SK-N-SH (cell line): ENCODE measurements around the gene MGAM2. TPM values are rescaled to one million over a fixed set of nuclear protein-coding genes. Genes with fewer than 3 reads are reported as not detected.

Experiments
- CTCF ChIA-PET: fragments of 300-600, 350-600 bp; formaldehyde crosslinking; extraction: SDS; loops from one replicate; lab custom pipeline; 2021; lab: Yijun Ruan, JAX
- POLR2A ChIA-PET: fragments of 350-600 bp; sonication (Branson Sonifier 250); formaldehyde crosslinking; extraction: SDS; loops from one replicate; lab custom pipeline; 2020; ENCODE audit warnings: antibody characterized with exemption, inconsistent platforms; lab: Yijun Ruan, JAX
- DNase-seq: peaks from one replicate; pipeline ENCODE4 v3.0.0; 2012
- H2AFZ ChIP-seq: fragments of 200-600 bp; sonication (generic); 2 replicates; pipeline ENCODE4 v1.8.1; 2016; ENCODE audit warnings: antibody characterized with exemption, mild to moderate bottlenecking, low read depth
- H3F3A ChIP-seq: fragments of 200-600 bp; sonication (generic); replicated peaks from 2 replicates; pipeline ENCODE3; 2016; ENCODE audit warnings: antibody characterized with exemption, mild to moderate bottlenecking; ENCODE audit not compliant: insufficient read depth
- H3K27ac ChIP-seq, 2 experiments: fragments of 200-500 bp in 1 of 2; fragments of 200-600 bp in 1 of 2; sonication (Bioruptor generic) in 1 of 2; sonication (generic), shearing (Covaris generic) in 1 of 2; 2 replicates each; pipeline versions ENCODE4 v1.5.1 to v1.6.1; 2014 to 2016; ENCODE audit warnings: low read depth in 2 of 2, inconsistent platforms in 1 of 2, low read length in 1 of 2, mild to moderate bottlenecking in 1 of 2, mixed read lengths in 1 of 2
- H3K27me3 ChIP-seq: fragments of 200-600 bp; sonication (generic), shearing (Covaris generic); 2 replicates; pipeline ENCODE4 v1.6.1; 2016; ENCODE audit warnings: mixed run types; ENCODE audit not compliant: insufficient read depth
- H3K36me3 ChIP-seq, 2 experiments: fragments of 200-500 bp in 1 of 2; fragments of 200-600 bp in 1 of 2; sonication (Bioruptor generic) in 1 of 2; sonication (generic) in 1 of 2; replicated peaks in 1 of 2; 2 replicates each; pipeline versions ENCODE3 to v1.5.1; 2014 to 2016; ENCODE audit warnings: low read length in 1 of 2, mild to moderate bottlenecking in 1 of 2; ENCODE audit not compliant: insufficient read depth in 2 of 2, control insufficient read depth in 1 of 2
- H3K4me1 ChIP-seq, 2 experiments: fragments of 200-500 bp in 1 of 2; fragments of 200-600 bp in 1 of 2; sonication (Bioruptor generic) in 1 of 2; sonication (generic), shearing (Covaris generic) in 1 of 2; 2 replicates each; pipeline versions ENCODE4 v1.5.1 to v1.6.1; 2014 to 2016; ENCODE audit warnings: low read depth in 1 of 2, low read length in 1 of 2, mixed run types in 1 of 2; ENCODE audit not compliant: insufficient read depth in 2 of 2, control insufficient read depth in 1 of 2
- H3K4me2 ChIP-seq: fragments of 200-600 bp; sonication (generic), shearing (Covaris generic); 2 replicates; pipeline ENCODE4 v1.6.1; 2017; ENCODE audit warnings: mixed run types
- H3K4me3 ChIP-seq, 2 experiments: fragments of 200-500 bp in 1 of 2; fragments of 200-600 bp in 1 of 2; sonication (Bioruptor generic) in 1 of 2; sonication (generic), shearing (Covaris generic) in 1 of 2; 2 replicates each; pipeline versions ENCODE4 v1.5.1 to v1.8.1; 2014 to 2016; ENCODE audit warnings: low read depth in 2 of 2, inconsistent platforms in 1 of 2, low read length in 1 of 2, mild to moderate bottlenecking in 1 of 2, mixed read lengths in 1 of 2, moderate library complexity in 1 of 2
- H3K79me2 ChIP-seq: fragments of 200-600 bp; sonication (generic); 2 replicates; pipeline ENCODE4 v1.8.1; 2017; ENCODE audit warnings: mild to moderate bottlenecking; ENCODE audit not compliant: insufficient read depth
- H3K9ac ChIP-seq: fragments of 200-600 bp; sonication (generic); 2 replicates; pipeline ENCODE4 v1.6.1; 2017; ENCODE audit warnings: mixed run types
- H3K9me2 ChIP-seq: fragments of 200-600 bp; sonication (generic); 2 replicates; pipeline ENCODE4 v1.6.1; 2017; ENCODE audit warnings: mixed run types
- H3K9me3 ChIP-seq: fragments of 200-600 bp; sonication (generic); 2 replicates; pipeline ENCODE4 v1.6.1; 2017; ENCODE audit warnings: mixed run types, mild to moderate bottlenecking, moderate library complexity
- H4K20me1 ChIP-seq: fragments of 200-600 bp; sonication (generic); 2 replicates; pipeline ENCODE4 v1.6.1; 2017; ENCODE audit warnings: mild to moderate bottlenecking, mixed run types; ENCODE audit not compliant: insufficient read depth
- CHD2 ChIP-seq: fragments of 150-350 bp; IDR thresholded peaks from 2 replicates; pipeline ENCODE4 v1.6.1; 2018; ENCODE audit warnings: low read length; ENCODE audit not compliant: partially characterized antibody
- ELF1 ChIP-seq: IDR thresholded peaks from 2 replicates; pipeline ENCODE4 v1.4.0; 2012
- EP300 ChIP-seq, 2 experiments: IDR thresholded peaks; 2 replicates each; pipeline versions ENCODE4 v1.4.0 to v1.6.1; 2012; ENCODE audit warnings: borderline replicate concordance in 1 of 2, low read depth in 1 of 2, low read length in 1 of 2
- EZH2phosphoT487 ChIP-seq: fragments of 200-600 bp; sonication (generic); IDR thresholded peaks from 2 replicates; pipeline ENCODE4 v1.6.1; 2017; ENCODE audit warnings: low read depth, mixed run types, mild to moderate bottlenecking, antibody characterized with exemption, moderate library complexity, borderline replicate concordance
- FOSL2 ChIP-seq: IDR thresholded peaks from 2 replicates; pipeline ENCODE4 v1.4.0; 2012; ENCODE audit warnings: low read depth, mild to moderate bottlenecking, moderate library complexity, borderline replicate concordance
- FOXJ3 ChIP-seq: sonication (generic); formaldehyde crosslinking; IDR thresholded peaks from 2 replicates; pipeline ENCODE4 v1.5.1; 2020; ENCODE audit warnings: mild to moderate bottlenecking, missing genetic modification reagents
- GABPA ChIP-seq: IDR thresholded peaks from 2 replicates; pipeline ENCODE4 v1.4.0; 2012; ENCODE audit warnings: low read depth, mild to moderate bottlenecking
- GATA2 ChIP-seq: sonication (generic); formaldehyde crosslinking; IDR thresholded peaks from 2 replicates; pipeline ENCODE4 v1.5.0; 2020; ENCODE audit warnings: mild to moderate bottlenecking, missing genetic modification reagents
- IRF3 ChIP-seq: fragments of 150-350 bp; IDR thresholded peaks from 2 replicates; pipeline ENCODE4 v1.6.1; 2016; ENCODE audit warnings: mild to moderate bottlenecking, low read depth, low read length
- JUND ChIP-seq: IDR thresholded peaks from 2 replicates; pipeline ENCODE4 v1.4.0; 2012
- MAX ChIP-seq: IDR thresholded peaks from 2 replicates; pipeline ENCODE4 v1.4.0; 2012; ENCODE audit warnings: low read depth
- MEF2A ChIP-seq: IDR thresholded peaks from 2 replicates; pipeline ENCODE4 v1.4.0; 2012; ENCODE audit warnings: low read depth, borderline replicate concordance
- MXI1 ChIP-seq: IDR thresholded peaks from 2 replicates; pipeline ENCODE4 v1.6.1; 2012; ENCODE audit warnings: mild to moderate bottlenecking, low read depth, low read length, improper control_type of control experiment
- RAD21 ChIP-seq: IDR thresholded peaks from 2 replicates; pipeline ENCODE4 v1.6.1; 2012; ENCODE audit warnings: mild to moderate bottlenecking, low read length
- RCOR1 ChIP-seq: fragments of 150-350 bp; IDR thresholded peaks from 2 replicates; pipeline ENCODE4 v1.6.1; 2017; ENCODE audit warnings: antibody characterized with exemption, low read length
- RFX5 ChIP-seq: IDR thresholded peaks from 2 replicates; pipeline ENCODE4 v1.6.1; 2012; ENCODE audit warnings: mild to moderate bottlenecking, improper control_type of control experiment, low read length
- RXRA ChIP-seq: IDR thresholded peaks from 2 replicates; pipeline ENCODE4 v1.4.0; 2012; ENCODE audit warnings: low read depth, mild to moderate bottlenecking, borderline replicate concordance
- TCF12 ChIP-seq: IDR thresholded peaks from 2 replicates; pipeline ENCODE4 v1.4.0; 2012
- YY1 ChIP-seq: IDR thresholded peaks from 2 replicates; pipeline ENCODE4 v1.4.0; 2012; ENCODE audit warnings: low read depth, mild to moderate bottlenecking
- WGBS: methylation state at CpG from one replicate; pipeline ENCODE4 v1.1.6; 2017; ENCODE audit warnings: low lambda C conversion rate; 5-methylcytosine and 5-hydroxymethylcytosine counted together
- polyA plus RNA-seq, 3 experiments: library from polyadenylated mRNA; depleted of rRNA; stranded (reverse); fragments of >200 nt; gene quantifications; 2 replicates each; pipeline ENCODE4 v1.2.3, GENCODE V29; 2012

MGAM2 gene
- polyA plus RNA-seq, 1 of the 3 experiments (the other 2 are of a cell fraction), result not detected

GRCh38 chr7:142094861-142095260, 16.7 kb upstream of the MGAM2 start:
- Histone ChIP-seq H3F3A (no peaks in the 10 kb centered on the region), H2AFZ (no peak overlapping the region), H3K27me3 (no peaks in the 10 kb centered on the region; the same call in 1 of the 2 replicates), H3K36me3 (no peaks in the 10 kb centered on the region), H3K4me1 (no peaks in the 10 kb centered on the region), H3K27ac (no peak overlapping the region), H3K4me3 (no peak overlapping the region), H3K9ac (no peak overlapping the region), H3K9me3 (no peaks in the 10 kb centered on the region), H4K20me1 (no peaks in the 10 kb centered on the region), H3K4me2 (no peak overlapping the region), H3K79me2 (no peaks in the 10 kb centered on the region), H3K9me2 (no peaks in the 10 kb centered on the region)
- 13% methylated on average over 6 of the region's 6 CpGs for WGBS
- ChIA-PET POLR2A (no interaction called here), CTCF (no interaction called here)
- DNase-seq, result no peak
- TF ChIP-seq EP300 (IDR thresholded peaks at IDR 0.05; ENCODE audit: borderline replicate concordance in 1 of 2, low read depth in 1 of 2, low read length in 1 of 2), result no peak
- no peak for TF ChIP-seq FOXJ3 (CRISPR knock-in tag)
- TF ChIP-seq RAD21, result no peak
- TF ChIP-seq TCF12, result no peak
- TF ChIP-seq RCOR1, result no peak
- TF ChIP-seq GABPA, result no peak
- no peak for TF ChIP-seq EZH2phosphoT487
- no peak for TF ChIP-seq GATA2 (CRISPR knock-in tag)

- H3F3A ChIP-seq, result no peaks in the 10 kb centered on the region
- no peaks in the 10 kb centered on the region for H3K9me2 ChIP-seq
- no peak overlapping the region for H3K4me3 ChIP-seq
- no peak overlapping the region for H3K27ac ChIP-seq
- no peaks in the 10 kb centered on the region for H4K20me1 ChIP-seq
- DNase-seq, result no peak
- no peaks in the 10 kb centered on the region for H3K9me3 ChIP-seq
- WGBS, result 0% methylated on average over 5 of the region's 5 CpGs
- H2AFZ ChIP-seq, result no peak overlapping the region
- TF ChIP-seq ELF1 (no peak), IRF3 (no peak), JUND (no peak), YY1 (no peak), MAX (no peak), MXI1 (no peak), MEF2A (no peak), CHD2 (no peak), FOSL2 (no peak), RXRA (no peak), TCF12 (no peak), RFX5 (no peak)
- TF ChIP-seq, all 33 proteins: peak for 0
- CTCF ChIA-PET, result no interaction called here
- Histone ChIP-seq H3K79me2 (no peaks in the 10 kb centered on the region), H3K36me3 (no peaks in the 10 kb centered on the region), H3K4me1 (no peaks in the 10 kb centered on the region), H3K27me3 (no peaks in the 10 kb centered on the region; the same call in 1 of the 2 replicates), H3K9ac (no peak overlapping the region), H3K4me2 (no peak overlapping the region)
- POLR2A ChIA-PET, result no interaction called here
Measured at GRCh38 chr7:142097571-142097970, 13.9 kb upstream of the MGAM2 start.
